Lung (tissue), 12 donors: ENCODE results near the gene SH3RF2. TPM values are rescaled to one million over a fixed set of nuclear protein-coding genes. Genes with fewer than 3 reads are reported as not detected.
A peak's percentile ranks its signal among the peaks of the same experiment; 100 is the strongest.

ENCODE experiments used
- ATAC-seq: fragments of 200-7000 bp; cut with Tn5 transposase; one replicate; pipeline ENCODE4 v1.9.1; 2020; ENCODE audit warnings: moderate number of reproducible peaks; ENCODE audit not compliant: insufficient read depth, low FRiP score
- DNase-seq, 3 donors: peaks; one replicate each; pipeline ENCODE4 v3.0.0-alpha.2; 2013 to 2017
- H3K27ac ChIP-seq, 2 donors: one replicate each; pipeline ENCODE4 v1.5.1; 2013; ENCODE audit warnings: mild to moderate bottlenecking in 2 of 2, moderate library complexity in 2 of 2, control low read depth in 1 of 2, inconsistent platforms in 1 of 2, low read depth in 1 of 2, low read length in 1 of 2
- H3K27me3 ChIP-seq, 3 donors: one replicate each; pipeline ENCODE4 v1.5.1; 2013; ENCODE audit warnings: low read length in 2 of 3; ENCODE audit not compliant: control insufficient read depth in 3 of 3, insufficient read depth in 3 of 3
- H3K36me3 ChIP-seq, 4 donors: one replicate each; pipeline ENCODE4 v1.5.1; 2013; ENCODE audit warnings: low read length in 4 of 4, mild to moderate bottlenecking in 1 of 4, moderate library complexity in 1 of 4; ENCODE audit not compliant: control insufficient read depth in 4 of 4, insufficient read depth in 4 of 4
- H3K4me1 ChIP-seq, 5 donors: one replicate each; pipeline ENCODE4 v1.5.1; 2013; ENCODE audit warnings: low read length in 5 of 5, mild to moderate bottlenecking in 2 of 5, moderate library complexity in 1 of 5; ENCODE audit not compliant: control insufficient read depth in 5 of 5, insufficient read depth in 5 of 5
- H3K4me3 ChIP-seq: one replicate; pipeline ENCODE4 v1.5.1; 2013; ENCODE audit warnings: mild to moderate bottlenecking, control low read depth, moderate library complexity
- H3K9ac ChIP-seq, 2 donors: one replicate each; pipeline ENCODE4 v1.5.1; 2013; ENCODE audit warnings: low read length in 2 of 2, control low read depth in 1 of 2; ENCODE audit not compliant: insufficient read depth in 1 of 2
- H3K9me3 ChIP-seq, 4 donors: one replicate each; pipeline ENCODE4 v1.5.1; 2013; ENCODE audit warnings: low read length in 3 of 4, mild to moderate bottlenecking in 1 of 4, moderate library complexity in 1 of 4; ENCODE audit not compliant: control insufficient read depth in 4 of 4, insufficient read depth in 3 of 4
- CTCF ChIP-seq: IDR thresholded peaks from 2 replicates; pipeline ENCODE4 v1.5.1; 2012; ENCODE audit warnings: mild to moderate bottlenecking; ENCODE audit errors: control extremely low read depth, extremely low read depth
- WGBS, 2 donors: extraction: QIAGEN DNeasy Blood & Tissue Kit; methylation state at CpG; one replicate each; pipeline ENCODE4 v1.1.7; 2013; 5-methylcytosine and 5-hydroxymethylcytosine counted together
- polyA plus RNA-seq, 2 donors: library from polyadenylated mRNA; stranded (reverse); fragments of 200-250 nt; gene quantifications; one replicate each; pipeline ENCODE4 v1.2.1, GENCODE V29; 2013
- total RNA-seq, 2 donors: library from RNA; depleted of rRNA in 1 of 2; stranded (reverse); fragments of >200 nt in 1 of 2; gene quantifications; one replicate each; pipeline ENCODE4 v1.2.1, GENCODE V29; 2014 to 2021
- donor health status: control.
- donor health status: control.
- donor health status: Bipolar disorder and iron deficiency.
- donor health status: healthy.
- donor health status: DM: yes; HTN: yes; CAD: no.

The SH3RF2 gene
- total and polyA plus RNA-seq, 4 donors, result 1.3 to 14.3 (median 5.0) TPM

- no peak overlapping the region for H3K4me3 ChIP-seq
- H3K36me3 ChIP-seq, result no peaks in the 10 kb centered on the region
- no peak overlapping the region for H3K27ac ChIP-seq
- peaks cover 0 to 4% (median 0%) of the 10 kb centered on the region in 5 donors for H3K4me1 ChIP-seq
- ATAC-seq, result no peak
- WGBS, 2 donors, result 47 to 50% methylated on average over 3 of the region's 3 CpGs
- no peak for DNase-seq
- no peak overlapping the region for H3K9ac ChIP-seq
- no peak for TF ChIP-seq CTCF
- H3K27me3 ChIP-seq, result no peaks in the 10 kb centered on the region
- H3K9me3 ChIP-seq, result no peaks in the 10 kb centered on the region
Measured at GRCh38 chr5:146040527-146040926, 104.1 kb downstream of the SH3RF2 start.

GRCh38 chr5:146041180-146041789 lies 104.9 kb downstream of the SH3RF2 start:
- no peak for ATAC-seq
- no peak for TF ChIP-seq CTCF
- Histone ChIP-seq H3K27me3 (no peaks in the 10 kb centered on the region), H3K4me3 (no peak overlapping the region), H3K4me1 (peaks cover 0 to 4% (median 0%) of the 10 kb centered on the region in 5 donors), H3K36me3 (no peaks in the 10 kb centered on the region), H3K9ac (no peak overlapping the region), H3K9me3 (no peaks in the 10 kb centered on the region), H3K27ac (no peak overlapping the region)
- no peak for DNase-seq
- 90 to 91% methylated on average over 10 of the region's 10 CpGs for WGBS, 2 donors

GRCh38 chr5:146042628-146043279 lies 106.4 kb downstream of the SH3RF2 start:
- 62 to 64% methylated on average over 5 of the region's 5 CpGs for WGBS, 2 donors
- DNase-seq (no peak), ATAC-seq (peak; percentile 48)
- Histone ChIP-seq H3K36me3 (no peaks in the 10 kb centered on the region), H3K9me3 (no peaks in the 10 kb centered on the region), H3K27ac (no peak overlapping the region), H3K4me1 (peaks cover 0 to 4% (median 0%) of the 10 kb centered on the region in 5 donors), H3K27me3 (no peaks in the 10 kb centered on the region), H3K9ac (no peak overlapping the region), H3K4me3 (no peak overlapping the region)
- no peak for TF ChIP-seq CTCF
